HG02610 (cell line): ENCODE results near the gene PPM1E.
"Not testable (repeated sequence)": the region's sequence is repeated elsewhere in the genome, so short reads cannot be mapped to it uniquely, and the experiment has no call there.

Experiments
- ATAC-seq: cut with Tn5 transposase; IDR thresholded peaks from one replicate; pipeline ENCODE4 v1.9.1; 2021; ENCODE audit warnings: mild to moderate bottlenecking, moderate library complexity; ENCODE audit not compliant: unreplicated experiment

Gene PPM1E

GRCh38 chr17:58778482-58778881 is 22.8 kb downstream of the PPM1E start:
- ATAC-seq = not testable (repeated sequence)

DNA sequence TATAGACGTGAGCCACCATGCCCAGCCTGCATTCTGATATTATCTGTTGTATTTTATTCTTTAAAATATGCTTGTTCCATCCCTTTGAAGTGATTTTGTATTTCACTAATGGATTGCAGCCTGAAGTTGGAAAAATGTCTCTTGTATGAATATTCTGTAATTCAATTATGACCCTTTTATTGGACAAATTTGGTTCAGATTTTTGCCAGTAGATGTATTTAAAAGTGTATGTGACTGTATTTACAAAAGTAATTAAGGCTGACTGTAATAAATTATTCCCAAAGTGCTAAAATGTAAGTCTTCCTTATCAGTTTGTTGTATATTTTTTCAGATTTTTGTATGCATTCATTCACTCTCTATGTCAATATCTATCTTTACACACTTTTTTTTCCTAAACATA is 23.8 kb downstream of the PPM1E start:
- no peak for ATAC-seq

DNA sequence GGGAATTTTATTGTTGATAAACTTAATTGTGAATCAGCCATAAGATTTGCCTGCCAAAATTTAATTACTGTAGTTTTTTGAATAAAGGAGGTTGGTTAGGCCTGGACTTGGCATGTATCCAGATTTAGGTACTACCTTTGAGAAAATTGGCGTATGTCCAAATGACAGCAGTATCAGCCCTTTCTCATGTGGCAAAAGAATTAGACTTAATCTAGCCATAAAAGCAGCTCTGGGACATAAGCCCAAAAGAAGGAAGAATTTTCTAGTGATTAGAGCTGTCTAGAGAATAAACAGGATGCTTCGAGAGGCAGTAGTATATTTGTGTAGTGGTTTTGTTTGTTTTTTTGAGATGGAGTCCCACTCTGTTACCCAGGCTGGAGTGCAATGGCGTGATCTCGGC is 27.7 kb downstream of the PPM1E start:
- ATAC-seq = no peak

GRCh38 chr17:58785097-58785496 is 29.4 kb downstream of the PPM1E start:
- ATAC-seq = no peak

- ATAC-seq = no peak
Measured at GRCh38 chr17:58786586-58787295, 31.1 kb downstream of the PPM1E start.

GRCh38 chr17:58788199-58788598 is 32.5 kb downstream of the PPM1E start:
- ATAC-seq = no peak

GRCh38 chr17:58789160-58789559 is 33.5 kb downstream of the PPM1E start:
- no peak for ATAC-seq

- no peak for ATAC-seq
Measured at GRCh38 chr17:58789831-58790230, 34.2 kb downstream of the PPM1E start.

DNA sequence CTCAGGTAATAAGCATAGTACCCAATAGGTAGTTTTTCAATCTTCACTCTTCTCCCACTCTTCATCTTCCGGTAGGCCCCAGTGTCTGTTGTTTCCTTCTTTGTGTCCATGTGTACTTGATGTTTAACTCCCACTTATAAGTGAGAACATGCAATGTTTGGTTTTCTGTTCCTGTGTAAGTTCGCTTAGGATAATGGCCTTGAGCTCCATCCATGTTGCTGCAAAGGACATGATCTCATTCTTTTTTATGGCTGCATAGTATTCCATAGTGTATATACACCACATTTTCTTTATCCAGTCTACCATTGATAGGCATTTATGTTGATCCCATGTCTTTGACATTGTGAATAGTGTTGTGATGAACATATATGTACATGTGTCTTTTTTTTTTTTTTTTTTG is 38.9 kb downstream of the PPM1E start:
- not testable (repeated sequence) for ATAC-seq

GRCh38 chr17:58802188-58802587 is 46.5 kb downstream of the PPM1E start:
- ATAC-seq = no peak

DNA sequence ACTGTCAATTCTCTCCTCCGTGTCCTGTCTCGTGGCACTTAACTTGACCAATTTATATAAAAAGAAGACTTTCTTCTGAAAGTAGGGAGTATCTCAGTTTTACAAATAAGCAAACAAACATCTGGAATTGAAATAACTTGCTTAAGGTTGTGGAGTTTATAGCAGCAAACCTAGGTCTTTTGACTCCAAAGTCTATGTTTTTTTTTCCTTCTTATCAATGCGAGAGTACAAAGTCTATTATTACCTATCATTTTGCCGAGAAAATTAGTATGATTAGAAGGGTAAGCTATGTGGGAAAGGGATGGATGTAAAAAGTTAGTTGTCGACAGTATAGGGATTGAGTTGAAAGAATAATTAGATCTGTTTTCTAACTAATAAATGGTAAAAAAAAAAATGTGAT is 50.4 kb downstream of the PPM1E start:
- ATAC-seq = no peak

DNA sequence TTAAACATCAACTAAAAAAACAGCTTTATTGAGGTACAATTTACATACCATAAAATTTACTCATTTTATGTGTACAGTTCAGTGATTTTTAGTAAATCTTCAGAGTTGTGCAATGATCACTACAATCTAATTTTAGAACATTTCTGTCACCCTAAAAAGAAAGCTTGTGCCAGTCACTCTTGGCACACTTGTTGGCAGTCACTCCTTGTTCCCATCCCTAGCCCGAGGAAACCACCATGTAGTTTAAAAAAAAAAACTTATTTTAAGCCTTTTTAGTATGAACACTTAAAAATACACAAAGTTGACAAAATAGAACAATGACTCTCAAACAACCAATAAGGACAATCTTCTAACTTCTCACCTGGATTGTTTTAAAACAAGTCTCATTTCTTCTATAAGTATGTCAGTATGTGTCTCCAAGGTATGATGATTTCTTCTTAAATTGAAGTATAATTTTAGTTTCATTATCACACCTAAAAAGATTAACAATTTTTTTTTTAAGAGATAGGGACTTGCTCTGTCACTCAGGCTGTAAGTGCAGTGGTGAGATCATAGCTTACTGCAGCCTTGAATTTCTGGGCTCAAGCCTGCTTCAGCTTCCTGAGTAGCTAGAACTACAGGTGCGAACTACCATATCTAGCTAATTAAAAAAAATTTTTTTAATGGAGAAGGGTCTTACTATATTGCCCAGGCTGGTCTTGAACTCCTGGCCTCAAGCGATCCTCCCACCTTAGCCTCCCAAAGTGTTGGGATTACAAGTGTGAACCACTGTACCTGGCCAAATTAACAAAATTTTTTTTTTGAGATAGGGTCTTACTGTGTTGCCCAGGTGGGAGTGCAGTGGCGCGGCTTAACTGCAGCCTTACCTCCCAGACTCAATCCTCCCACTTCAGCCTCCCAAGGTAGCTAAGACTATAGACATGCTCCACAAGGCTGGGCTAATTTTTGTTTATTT is 53.2 kb downstream of the PPM1E start:
- no peak for ATAC-seq

DNA sequence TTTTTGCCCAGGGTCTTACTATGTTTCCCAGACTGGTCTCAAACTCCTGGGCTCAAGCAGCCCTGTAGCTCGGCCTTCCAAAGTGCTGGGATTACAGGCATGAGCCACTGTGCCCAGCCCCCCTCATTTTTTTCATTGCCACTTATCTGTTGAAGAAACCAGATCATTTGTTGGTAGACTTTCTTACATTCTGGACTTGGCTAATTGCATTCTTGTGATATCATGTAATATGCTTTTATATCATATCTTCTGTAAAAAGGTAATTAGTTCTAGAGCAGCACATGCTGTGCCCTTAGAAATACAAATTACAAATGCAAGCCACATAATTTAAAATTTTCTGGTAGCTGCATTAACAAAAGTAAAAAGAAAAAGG is 53.9 kb downstream of the PPM1E start:
- ATAC-seq = no peak

DNA sequence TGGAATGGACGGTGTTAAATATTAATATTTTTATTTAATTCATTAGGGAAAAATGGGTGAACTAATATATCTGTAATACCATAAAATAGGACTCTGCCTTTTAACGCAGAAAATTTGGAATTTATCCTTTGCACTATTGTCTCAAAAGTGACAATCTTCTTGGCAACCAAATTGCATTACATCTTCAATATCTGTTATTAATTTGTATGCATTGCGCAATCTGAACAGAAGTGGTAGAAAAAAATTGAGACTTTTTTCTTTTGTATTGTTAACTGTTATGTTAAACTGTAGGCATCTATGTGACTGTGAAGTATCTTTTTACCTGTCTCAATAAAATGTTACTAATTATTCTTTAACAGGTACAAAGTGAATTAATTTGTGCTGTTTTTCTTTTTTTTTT is 55.6 kb downstream of the PPM1E start:
- ATAC-seq = no peak

DNA sequence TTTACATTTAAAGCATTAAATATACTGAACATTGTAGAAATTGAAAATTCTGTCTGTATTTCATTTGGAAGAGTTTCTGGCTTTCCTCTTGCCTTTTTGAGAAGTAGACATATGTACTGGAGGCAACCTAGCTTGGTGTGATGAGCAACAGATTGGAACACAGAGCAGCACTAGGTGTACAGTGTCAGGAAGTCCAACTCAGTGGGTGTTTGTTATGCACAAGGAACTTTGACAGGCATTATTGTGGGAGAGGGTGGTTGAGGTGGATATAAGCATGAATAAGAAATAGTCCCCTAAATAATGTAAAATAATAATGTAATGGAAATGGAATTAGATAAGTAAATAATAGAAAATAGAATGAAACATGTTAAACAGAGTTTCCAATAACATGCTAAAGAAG is 58.1 kb downstream of the PPM1E start:
- no peak for ATAC-seq

DNA sequence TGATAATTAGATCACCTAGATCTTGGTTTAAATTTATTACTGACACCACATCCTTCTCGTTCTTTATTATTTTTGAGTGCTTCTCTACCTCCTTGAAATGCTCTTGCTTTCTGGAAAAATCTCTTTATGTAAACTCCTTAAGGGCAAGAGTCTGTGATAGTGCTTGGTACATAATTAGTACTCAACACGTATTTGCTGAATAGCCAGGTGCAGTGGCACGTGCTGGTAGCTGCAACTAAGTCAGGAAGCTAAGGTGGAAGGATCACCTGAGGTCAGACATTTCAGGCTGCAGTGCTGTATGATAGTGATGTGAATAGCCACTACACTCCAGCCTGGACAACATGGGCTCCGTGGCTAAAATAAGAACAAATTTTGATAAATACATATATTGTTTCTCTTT is 63.0 kb downstream of the PPM1E start:
- no peak for ATAC-seq

DNA sequence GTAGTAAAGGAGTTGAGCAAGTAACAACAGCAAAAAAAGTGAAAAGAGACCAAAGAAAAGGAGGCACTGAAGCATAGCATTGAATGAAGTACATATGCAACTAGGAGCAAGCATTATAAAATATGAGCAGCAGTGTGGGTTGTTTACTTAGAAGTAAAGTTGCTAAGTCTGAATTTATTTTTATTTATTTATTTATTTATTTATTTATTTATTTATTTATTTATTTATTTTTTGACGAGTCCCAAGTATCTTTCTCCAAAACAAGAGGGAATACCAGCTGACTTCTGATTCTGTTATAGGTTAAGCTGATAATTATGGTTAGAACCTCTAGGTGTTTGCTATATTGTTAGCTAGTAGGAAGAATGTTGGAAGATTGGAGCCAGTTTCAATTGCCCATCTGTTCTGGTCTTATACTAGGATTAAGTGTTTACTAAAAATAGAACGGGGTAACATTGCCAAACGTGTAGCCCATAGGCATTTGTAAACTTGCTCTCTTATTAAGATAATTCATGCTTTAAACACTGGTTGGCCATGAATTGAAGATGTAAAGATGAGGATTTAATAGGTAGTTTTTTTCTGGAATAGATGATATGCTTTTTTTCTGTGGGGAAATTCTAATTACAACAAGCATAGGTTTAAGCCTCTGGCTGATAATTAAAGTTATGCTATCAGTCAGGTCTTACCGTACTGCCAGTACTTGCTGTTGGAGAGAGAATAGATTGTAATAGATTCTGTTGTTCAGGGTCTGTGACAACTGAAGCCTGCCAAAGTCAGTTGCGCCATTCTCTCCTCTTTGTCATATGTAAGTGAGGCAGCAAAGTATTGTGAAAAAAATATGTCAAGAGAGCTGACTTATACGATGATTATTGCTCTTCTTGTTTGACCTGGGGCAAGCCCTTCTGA is 66.7 kb downstream of the PPM1E start:
- ATAC-seq = no peak

GRCh38 chr17:58823051-58823525 is 67.4 kb downstream of the PPM1E start:
- ATAC-seq = no peak

DNA sequence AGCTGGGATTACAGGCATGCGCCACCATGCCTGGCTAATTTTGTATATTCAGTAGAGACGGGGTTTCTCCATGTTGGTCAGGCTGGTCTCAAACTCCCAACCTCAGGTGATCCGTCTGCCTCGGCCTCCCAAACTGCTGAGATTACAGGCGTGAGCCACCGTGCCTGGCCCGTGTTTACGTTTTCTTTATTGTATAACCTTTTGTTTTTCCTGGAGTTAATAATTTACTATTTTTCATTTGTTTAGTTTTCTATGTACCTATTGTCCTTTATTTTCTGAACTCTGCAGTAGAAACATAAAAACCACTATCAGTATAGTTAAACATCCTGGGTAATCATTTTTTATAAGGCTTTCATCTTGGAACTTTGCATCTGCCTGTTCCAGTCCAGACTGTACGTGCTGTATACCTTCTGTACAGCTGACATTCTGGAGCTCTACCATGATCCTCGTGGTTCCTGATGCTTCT is 73.6 kb downstream of the PPM1E start:
- no peak for ATAC-seq

- no peak for ATAC-seq
Measured at GRCh38 chr17:58831780-58832179, 76.1 kb downstream of the PPM1E start.

DNA sequence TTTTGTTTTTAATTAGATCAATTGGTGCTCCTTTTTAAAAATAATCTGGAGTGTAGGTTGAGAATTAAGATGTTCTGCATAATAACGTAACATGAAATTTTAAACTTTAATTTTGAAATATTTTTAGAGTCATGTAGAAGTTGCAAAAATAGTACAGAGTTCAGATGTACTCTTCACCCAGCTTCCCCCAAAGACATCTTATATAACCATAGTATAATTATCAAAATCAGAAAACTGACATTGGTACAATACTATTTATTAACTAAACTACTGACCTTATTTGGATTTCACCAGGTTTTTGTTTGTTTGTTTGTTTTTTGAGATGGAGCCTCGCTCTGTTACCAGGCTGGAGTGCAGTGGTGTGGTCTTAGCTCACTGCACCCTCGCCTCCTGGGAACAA is 76.9 kb downstream of the PPM1E start:
- no peak for ATAC-seq
